GM19324 (cell line): ENCODE results near the gene NOD1.

Source experiments
- ATAC-seq: cut with Tn5 transposase; IDR thresholded peaks from one replicate; pipeline ENCODE4 v1.9.1; 2021; ENCODE audit warnings: mild to moderate bottlenecking, moderate library complexity; ENCODE audit not compliant: unreplicated experiment, low FRiP score

Gene NOD1

DNA sequence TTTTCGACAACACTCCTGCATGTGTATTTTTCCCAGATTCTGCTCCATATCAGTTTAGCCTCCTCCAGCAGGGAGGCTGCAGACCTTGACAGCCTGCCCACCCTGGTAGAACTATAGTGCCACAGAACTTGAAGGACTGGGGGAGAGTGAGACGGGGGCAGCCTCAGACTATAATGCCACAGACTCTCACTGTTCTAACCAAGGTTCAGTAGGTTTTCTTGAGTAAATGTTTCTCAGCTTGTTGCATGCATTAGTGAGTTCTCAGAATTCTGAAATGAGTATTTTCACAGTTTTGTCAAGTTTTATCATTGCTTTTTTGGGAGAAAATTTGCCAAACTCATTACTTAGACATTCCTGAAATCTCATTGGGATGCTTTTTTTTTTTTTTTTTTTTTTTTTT lies 98.3 kb downstream of the NOD1 start:
- no peak for ATAC-seq

DNA sequence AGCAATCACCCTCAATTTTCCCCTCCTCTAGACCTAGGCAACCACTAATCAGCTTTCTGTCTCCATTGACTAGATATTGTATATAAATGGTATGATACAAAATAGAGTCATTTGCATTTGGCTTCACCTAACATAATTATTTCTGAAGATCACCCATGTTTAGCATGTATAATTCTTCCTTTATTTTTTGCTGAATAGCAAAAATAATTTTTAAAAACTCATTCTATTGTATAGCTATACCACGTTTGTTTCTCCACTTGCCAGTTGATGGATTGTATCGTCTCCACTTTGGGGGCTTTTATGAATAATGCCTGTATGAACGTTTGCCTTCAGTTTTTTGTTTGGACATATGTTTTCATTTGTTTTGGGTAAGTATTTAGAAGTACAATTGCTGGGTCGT lies 98.8 kb downstream of the NOD1 start:
- ATAC-seq = no peak

DNA sequence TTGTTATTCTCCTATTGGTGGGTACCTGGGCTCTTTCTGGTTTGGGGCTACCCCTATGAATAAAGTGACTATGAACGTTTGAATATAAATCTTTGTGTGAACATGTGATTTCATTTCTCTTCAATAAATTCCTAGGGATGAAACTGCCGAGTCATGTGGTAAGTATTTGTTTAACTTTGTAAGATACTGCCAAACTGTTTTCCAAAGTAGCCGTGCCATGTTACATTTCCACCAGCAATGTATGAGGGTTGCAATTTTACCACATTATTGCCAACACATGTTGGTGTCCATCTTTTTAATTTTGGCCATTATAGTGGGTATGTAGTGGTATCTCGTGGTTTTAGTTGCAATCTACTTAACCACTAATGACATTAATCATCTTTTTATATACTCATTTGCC lies 99.5 kb downstream of the NOD1 start:
- no peak for ATAC-seq

DNA sequence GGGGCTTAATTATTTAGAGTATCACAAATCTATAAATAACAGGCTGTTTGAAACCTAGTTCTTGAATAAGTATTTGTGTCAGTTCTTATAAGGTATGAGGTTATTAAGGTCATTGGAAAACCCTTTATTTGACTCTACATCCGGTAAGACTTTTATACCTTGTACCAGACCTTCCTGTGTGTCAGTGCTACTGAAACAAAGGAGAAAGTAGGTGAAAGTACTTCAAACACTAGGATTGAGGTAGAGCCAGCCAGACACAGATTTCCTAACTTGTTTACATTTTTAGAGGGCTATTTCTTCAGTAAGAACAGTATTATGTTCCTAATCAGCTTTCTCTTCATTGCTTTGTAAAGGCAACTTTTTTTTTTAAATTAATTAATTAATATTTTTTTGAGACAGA lies 100.3 kb downstream of the NOD1 start:
- no peak for ATAC-seq
